ENCODE data around the gene ADGRG6. TPM values are rescaled to one million over a fixed set of nuclear protein-coding genes. Genes with fewer than 3 reads are reported as not detected.

The ADGRG6 gene
- total and polyA plus RNA-seq, 9 donors: 1.6 to 10.6 (median 3.0) TPM

DNA sequence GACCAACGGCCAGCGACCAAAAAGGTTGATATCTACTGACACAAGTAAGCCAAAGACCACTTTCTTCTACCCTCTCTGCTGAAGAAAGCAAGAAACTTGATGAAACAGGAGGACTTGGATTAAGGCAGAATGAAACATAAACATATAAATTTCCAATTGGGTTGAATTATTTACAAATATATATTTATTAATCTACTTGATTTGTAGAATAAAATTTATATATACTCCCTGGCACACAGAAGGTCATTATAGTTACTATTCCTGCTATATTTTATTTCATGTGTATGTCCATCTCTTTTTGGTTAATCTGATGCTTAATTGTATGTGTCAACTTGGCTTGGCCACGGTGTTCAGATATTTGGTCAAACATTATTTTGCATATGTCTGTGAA is 4.2 kb upstream of the ADGRG6 start:
- Histone ChIP-seq H3K27me3 (no peaks in the 10 kb centered on the region), H3K4me3 (no peak overlapping the region), H3K4me1 (ENCODE audit: insufficient read depth) (no peaks in the 10 kb centered on the region), H3K9me3 (no peaks in the 10 kb centered on the region), H3K27ac (no peak overlapping the region), H3K36me3 (no peaks in the 10 kb centered on the region)
- TF ChIP-seq, protein P1, sequence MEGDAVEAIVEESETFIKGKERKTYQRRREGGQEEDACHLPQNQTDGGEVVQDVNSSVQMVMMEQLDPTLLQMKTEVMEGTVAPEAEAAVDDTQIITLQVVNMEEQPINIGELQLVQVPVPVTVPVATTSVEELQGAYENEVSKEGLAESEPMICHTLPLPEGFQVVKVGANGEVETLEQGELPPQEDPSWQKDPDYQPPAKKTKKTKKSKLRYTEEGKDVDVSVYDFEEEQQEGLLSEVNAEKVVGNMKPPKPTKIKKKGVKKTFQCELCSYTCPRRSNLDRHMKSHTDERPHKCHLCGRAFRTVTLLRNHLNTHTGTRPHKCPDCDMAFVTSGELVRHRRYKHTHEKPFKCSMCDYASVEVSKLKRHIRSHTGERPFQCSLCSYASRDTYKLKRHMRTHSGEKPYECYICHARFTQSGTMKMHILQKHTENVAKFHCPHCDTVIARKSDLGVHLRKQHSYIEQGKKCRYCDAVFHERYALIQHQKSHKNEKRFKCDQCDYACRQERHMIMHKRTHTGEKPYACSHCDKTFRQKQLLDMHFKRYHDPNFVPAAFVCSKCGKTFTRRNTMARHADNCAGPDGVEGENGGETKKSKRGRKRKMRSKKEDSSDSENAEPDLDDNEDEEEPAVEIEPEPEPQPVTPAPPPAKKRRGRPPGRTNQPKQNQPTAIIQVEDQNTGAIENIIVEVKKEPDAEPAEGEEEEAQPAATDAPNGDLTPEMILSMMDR (IDR thresholded peaks at IDR 0.05): no peak
- TF ChIP-seq EP300 (IDR thresholded peaks at IDR 0.05): no peak
- no peak for TF ChIP-seq POLR2A (IDR thresholded peaks at IDR 0.05)
- no peak for DNase-seq
- intact Hi-C loops (cut with DNase I): no loop called here
- 83 to 89% (median 89%) methylated on average over 3 of the region's 3 CpGs for WGBS, 3 donors

- WGBS, 3 donors: 32 to 41% (median 32%) methylated on average over 3 of the region's 3 CpGs
- Histone ChIP-seq H3K27me3 (no peaks in the 10 kb centered on the region), H3K4me1 (ENCODE audit: insufficient read depth) (no peaks in the 10 kb centered on the region), H3K27ac (no peak overlapping the region), H3K9me3 (no peaks in the 10 kb centered on the region), H3K36me3 (no peaks in the 10 kb centered on the region), H3K4me3 (no peak overlapping the region)
- DNase-seq: no peak
- TF ChIP-seq POLR2A (IDR thresholded peaks at IDR 0.05) (no peak), EP300 (IDR thresholded peaks at IDR 0.05) (no peak)
- TF ChIP-seq, protein P1 (IDR thresholded peaks at IDR 0.05): no peak
- intact Hi-C loops (cut with DNase I): no loop called here
Measured at GRCh38 chr6:142297996-142298753, 3.6 kb upstream of the ADGRG6 start.

- WGBS, 3 donors: 89 to 94% (median 92%) methylated on average over 3 of the region's 3 CpGs
- intact Hi-C loops (cut with DNase I): loop anchor here in 1 of 4 donors (2.0 kb wide), 1 partner anchor 46 kb away; no protein-coding TSS in a partner anchor
- TF ChIP-seq EP300 (IDR thresholded peaks at IDR 0.05) (no peak), POLR2A (IDR thresholded peaks at IDR 0.05) (no peak)
- TF ChIP-seq, protein P1 (IDR thresholded peaks at IDR 0.05): no peak
Measured at GRCh38 chr6:142300302-142300701, 1.5 kb upstream of the ADGRG6 start.

GRCh38 chr6:142300758-142301650 is 803 bp upstream of the ADGRG6 start:
- peak overlapping the region; percentile 36 for H3K4me3 ChIP-seq
- no peak overlapping the region for H3K27ac ChIP-seq
- H3K4me1 ChIP-seq (ENCODE audit: insufficient read depth): no peaks in the 10 kb centered on the region
- 10 to 13% (median 11%) methylated on average over 30 to 31 of the region's 31 CpGs for WGBS, 3 donors
- intact Hi-C loops (cut with DNase I): loop anchor here in 1 of 4 donors (2.0 kb wide), 1 partner anchor 46 kb away; no protein-coding TSS in a partner anchor
- H3K36me3 ChIP-seq: no peaks in the 10 kb centered on the region
- no peaks in the 10 kb centered on the region for H3K27me3 ChIP-seq
- DNase-seq: peak in 1 of 5 donors; percentile 15
- TF ChIP-seq, protein P1 (IDR thresholded peaks at IDR 0.05): no peak
- TF ChIP-seq POLR2A (IDR thresholded peaks at IDR 0.05) (no peak), EP300 (IDR thresholded peaks at IDR 0.05) (no peak)
- no peaks in the 10 kb centered on the region for H3K9me3 ChIP-seq

More at GRCh38 chr6:142300302-142300701, 1.5 kb upstream of the ADGRG6 start:
- Histone ChIP-seq H3K36me3 (no peaks in the 10 kb centered on the region), H3K4me1 (ENCODE audit: insufficient read depth) (no peaks in the 10 kb centered on the region), H3K9me3 (no peaks in the 10 kb centered on the region), H3K4me3 (no peak overlapping the region), H3K27ac (no peak overlapping the region), H3K27me3 (no peaks in the 10 kb centered on the region)
- DNase-seq: no peak

Data from ovary (tissue), 9 donors.